Erythroblast (primary cell): ENCODE measurements around the gene SHISAL1.

Experiments used
- GATA1 ChIP-seq: IDR thresholded peaks from 2 replicates; pipeline ENCODE4 v1.6.1; 2011; ENCODE audit warnings: low read depth, mild to moderate bottlenecking, control low read depth, low read length, moderate library complexity
- POLR2A ChIP-seq: IDR thresholded peaks from 2 replicates; pipeline ENCODE4 v1.6.1; 2011; ENCODE audit warnings: mild to moderate bottlenecking, low read length

DNA sequence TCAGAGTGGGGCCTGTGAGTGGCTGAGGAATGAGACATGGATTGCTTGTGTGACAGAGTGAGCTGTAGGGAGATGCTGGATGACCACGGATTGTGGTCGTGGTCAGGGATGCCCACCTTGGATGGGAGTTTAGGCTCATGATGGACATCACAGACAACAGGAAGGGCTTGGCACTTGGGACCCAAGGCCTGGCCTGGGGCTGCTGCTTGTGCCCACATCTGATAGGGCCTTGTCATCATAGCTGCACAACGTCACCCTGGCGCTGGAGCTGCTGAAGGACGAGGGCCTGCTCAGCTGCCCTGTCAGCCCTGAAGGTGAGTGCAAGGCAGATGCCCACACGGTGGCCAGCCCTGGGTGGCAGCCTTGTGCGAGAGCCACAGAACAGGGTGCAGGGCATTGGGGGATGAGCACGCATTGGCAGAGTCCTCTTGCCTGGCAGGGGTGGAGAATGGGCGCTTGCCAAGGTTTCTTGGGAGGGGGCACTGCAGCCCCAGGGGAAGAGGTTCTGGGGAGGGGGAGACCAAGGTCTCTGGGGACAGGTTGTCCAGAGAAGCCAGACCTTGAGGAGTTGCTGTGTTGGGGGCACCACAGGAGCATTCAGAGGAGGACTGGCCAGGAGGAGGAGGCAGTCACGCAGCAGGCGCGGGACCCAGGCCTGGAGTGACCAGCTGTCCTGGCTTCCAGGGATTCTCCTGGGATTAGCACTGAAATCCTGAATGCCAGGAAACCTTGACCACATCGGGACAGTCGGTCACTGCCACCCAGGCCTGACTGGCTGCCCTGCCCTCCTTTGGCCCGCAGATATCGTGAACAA is 107.0 kb downstream of the SHISAL1 start:
- TF ChIP-seq POLR2A (no peak), GATA1 (no peak)
